Ectodermal cell (in vitro differentiated cells): ENCODE data around the gene DARS2.

Experiments
- H3K27ac ChIP-seq: 2 replicates; pipeline ENCODE4 v1.7.0; 2013; ENCODE audit warnings: mild to moderate bottlenecking, low read depth, low read length; ENCODE audit not compliant: insufficient read depth, poor library complexity, severe bottlenecking
- H3K27me3 ChIP-seq: 2 replicates; pipeline ENCODE4 v1.7.0; 2013; ENCODE audit warnings: mild to moderate bottlenecking, low read length; ENCODE audit not compliant: insufficient read depth, control insufficient read depth, poor library complexity, severe bottlenecking
- H3K36me3 ChIP-seq: one replicate; pipeline ENCODE4 v1.7.0; 2013; ENCODE audit warnings: low read length; ENCODE audit not compliant: control insufficient read depth, insufficient read depth
- H3K4me1 ChIP-seq: one replicate; pipeline ENCODE4 v1.7.0; 2013; ENCODE audit warnings: low read length; ENCODE audit not compliant: control insufficient read depth, insufficient read depth
- H3K4me3 ChIP-seq: 2 replicates; pipeline ENCODE4 v1.7.0; 2013; ENCODE audit warnings: low read depth, low read length, control low read depth; ENCODE audit not compliant: insufficient read depth
- H3K9me3 ChIP-seq: 2 replicates; pipeline ENCODE4 v1.7.0; 2013; ENCODE audit warnings: mild to moderate bottlenecking, low read length, moderate library complexity; ENCODE audit not compliant: control insufficient read depth
- WGBS, 2 experiments: methylation state at CpG; one replicate each; pipeline ENCODE4 v1.1.7; 2013; ENCODE audit warnings: missing lambda C conversion rate in 2 of 2; 5-methylcytosine and 5-hydroxymethylcytosine counted together

The DARS2 gene

GRCh38 chr1:173884701-173885100 lies 60.2 kb downstream of the DARS2 start:
- H3K4me3 ChIP-seq: no peak overlapping the region
- H3K9me3 ChIP-seq: no peaks in the 10 kb centered on the region
- 92 to 96% methylated on average over 5 of the region's 5 CpGs for WGBS, 2 experiments
- no peak overlapping the region for H3K27ac ChIP-seq
- H3K4me1 ChIP-seq: no peaks in the 10 kb centered on the region
- peaks cover 11% of the 10 kb centered on the region for H3K36me3 ChIP-seq
- H3K27me3 ChIP-seq: no peaks in the 10 kb centered on the region

- Histone ChIP-seq H3K4me3 (no peak overlapping the region), H3K9me3 (no peaks in the 10 kb centered on the region), H3K36me3 (peaks cover 11% of the 10 kb centered on the region), H3K4me1 (no peaks in the 10 kb centered on the region), H3K27me3 (no peaks in the 10 kb centered on the region), H3K27ac (no peak overlapping the region)
- WGBS, 2 experiments: 92 to 97% methylated on average over 4 of the region's 4 CpGs
Observed at GRCh38 chr1:173886746-173887611, 62.5 kb downstream of the DARS2 start.

DNA sequence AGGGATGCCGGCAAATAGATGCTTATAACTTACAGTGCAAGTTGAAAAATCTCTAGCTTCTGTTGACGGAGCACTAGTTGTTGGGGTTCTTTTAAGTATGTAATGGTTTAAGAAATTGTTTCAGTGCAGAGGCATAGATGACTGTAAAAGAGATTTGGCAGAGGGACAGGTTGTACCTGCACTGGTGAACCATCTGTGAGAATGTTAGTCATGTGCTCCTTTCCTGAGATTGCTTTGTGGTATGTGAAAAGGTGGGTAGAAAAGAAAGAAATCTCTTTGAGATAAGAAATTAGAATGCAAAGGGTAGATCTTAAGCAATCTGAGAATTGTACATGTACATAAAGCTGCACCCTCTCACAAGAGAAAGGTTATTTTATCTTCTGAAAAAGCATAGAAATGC lies 63.2 kb downstream of the DARS2 start:
- H3K27ac ChIP-seq: no peak overlapping the region
- H3K27me3 ChIP-seq: no peaks in the 10 kb centered on the region
- H3K4me1 ChIP-seq: no peaks in the 10 kb centered on the region
- H3K9me3 ChIP-seq: no peaks in the 10 kb centered on the region
- WGBS, 2 experiments: 93 to 97% methylated on average over 2 of the region's 2 CpGs
- H3K36me3 ChIP-seq: peaks cover 11% of the 10 kb centered on the region
- no peak overlapping the region for H3K4me3 ChIP-seq

DNA sequence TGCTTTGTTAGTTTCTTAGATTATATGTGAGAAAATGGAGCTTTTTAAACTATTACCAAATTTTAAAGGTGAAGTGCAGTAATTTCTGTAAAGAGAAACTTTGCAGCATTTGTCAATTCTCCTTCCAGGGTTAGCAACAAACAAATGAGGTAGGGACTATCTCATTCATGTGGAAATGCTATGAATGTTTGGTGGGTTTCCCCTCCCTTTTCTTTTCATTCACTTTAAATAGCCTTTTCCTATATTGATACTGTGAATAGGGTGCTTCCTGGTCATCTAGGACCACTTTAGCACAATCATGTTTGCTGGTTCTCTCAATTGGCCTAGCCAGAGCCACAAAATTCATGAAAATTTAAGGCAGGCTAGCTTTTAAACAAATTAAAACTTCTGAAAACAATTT lies 64.3 kb downstream of the DARS2 start:
- H3K4me1 ChIP-seq: no peaks in the 10 kb centered on the region
- H3K4me3 ChIP-seq: no peak overlapping the region
- peaks cover 11% of the 10 kb centered on the region for H3K36me3 ChIP-seq

DNA sequence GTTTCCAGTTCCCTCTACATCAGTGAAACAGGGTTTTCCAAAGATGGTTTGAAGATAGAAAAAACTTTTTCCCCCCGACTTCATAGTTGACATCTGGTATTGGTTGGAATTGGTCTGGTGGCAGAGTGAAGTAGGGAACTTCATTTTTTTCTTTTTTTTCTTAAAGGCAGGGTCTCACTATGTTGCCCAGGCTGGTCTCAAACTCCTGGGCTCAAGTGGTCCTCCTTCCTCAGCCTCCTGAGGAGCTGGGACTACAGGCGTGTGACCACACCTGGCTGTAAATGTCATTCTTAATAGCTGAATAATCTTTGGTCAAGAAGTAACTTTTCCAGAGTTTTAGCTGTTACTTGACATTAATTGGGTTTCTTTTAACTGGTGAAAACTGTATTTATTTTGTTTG lies 65.4 kb downstream of the DARS2 start:
- no peaks in the 10 kb centered on the region for H3K4me1 ChIP-seq
- no peak overlapping the region for H3K27ac ChIP-seq
- peaks cover 11% of the 10 kb centered on the region for H3K36me3 ChIP-seq
- no peaks in the 10 kb centered on the region for H3K9me3 ChIP-seq
- WGBS, 2 experiments: 94 to 97% methylated on average over 2 of the region's 2 CpGs
- no peak overlapping the region for H3K4me3 ChIP-seq
- no peaks in the 10 kb centered on the region for H3K27me3 ChIP-seq

More for the DNA sequence above, 64.3 kb downstream of the DARS2 start:
- H3K9me3 ChIP-seq: no peaks in the 10 kb centered on the region
- no peaks in the 10 kb centered on the region for H3K27me3 ChIP-seq
- no peak overlapping the region for H3K27ac ChIP-seq

GRCh38 chr1:173893611-173894010 lies 69.1 kb downstream of the DARS2 start:
- H3K4me1 ChIP-seq: no peaks in the 10 kb centered on the region
- no peaks in the 10 kb centered on the region for H3K9me3 ChIP-seq
- no peak overlapping the region for H3K27ac ChIP-seq
- H3K4me3 ChIP-seq: no peak overlapping the region
- H3K36me3 ChIP-seq: no peaks in the 10 kb centered on the region
- WGBS, 2 experiments: 100% methylated on average over 1 of the region's 1 CpG; no CpG with 5 or more reads in 1 of the 2 experiments
- H3K27me3 ChIP-seq: no peaks in the 10 kb centered on the region

GRCh38 chr1:173894189-173894588 lies 69.7 kb downstream of the DARS2 start:
- H3K9me3 ChIP-seq: no peaks in the 10 kb centered on the region
- 86% methylated on average over 3 of the region's 3 CpGs for WGBS, 2 experiments
- H3K36me3 ChIP-seq: no peaks in the 10 kb centered on the region
- H3K4me3 ChIP-seq: no peak overlapping the region
- no peak overlapping the region for H3K27ac ChIP-seq
- no peaks in the 10 kb centered on the region for H3K4me1 ChIP-seq
- no peaks in the 10 kb centered on the region for H3K27me3 ChIP-seq

DNA sequence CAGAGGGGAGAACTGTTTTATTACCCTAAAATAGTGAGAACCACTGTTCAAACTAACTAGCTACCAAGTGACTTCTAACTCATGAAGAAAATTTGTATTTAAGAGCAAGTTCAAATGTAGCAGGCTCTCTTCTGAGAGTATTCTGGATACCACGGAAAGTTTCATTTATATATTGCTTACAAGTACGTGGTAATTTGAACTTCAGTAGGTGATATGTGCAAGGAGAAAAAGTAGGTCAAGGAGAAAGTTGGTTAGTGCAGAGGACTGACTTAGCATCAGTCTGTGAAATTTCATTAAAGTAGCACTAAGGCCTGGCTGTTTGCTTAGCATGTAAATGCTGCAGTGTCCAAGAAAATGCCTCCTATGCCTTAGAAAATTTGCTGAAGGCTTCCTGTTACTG lies 76.0 kb downstream of the DARS2 start:
- Histone ChIP-seq H3K9me3 (no peaks in the 10 kb centered on the region), H3K27me3 (no peaks in the 10 kb centered on the region), H3K4me1 (no peaks in the 10 kb centered on the region), H3K36me3 (no peaks in the 10 kb centered on the region), H3K27ac (no peak overlapping the region), H3K4me3 (no peak overlapping the region)
- WGBS, 2 experiments: 89 to 96% methylated on average over 2 of the region's 2 CpGs

DNA sequence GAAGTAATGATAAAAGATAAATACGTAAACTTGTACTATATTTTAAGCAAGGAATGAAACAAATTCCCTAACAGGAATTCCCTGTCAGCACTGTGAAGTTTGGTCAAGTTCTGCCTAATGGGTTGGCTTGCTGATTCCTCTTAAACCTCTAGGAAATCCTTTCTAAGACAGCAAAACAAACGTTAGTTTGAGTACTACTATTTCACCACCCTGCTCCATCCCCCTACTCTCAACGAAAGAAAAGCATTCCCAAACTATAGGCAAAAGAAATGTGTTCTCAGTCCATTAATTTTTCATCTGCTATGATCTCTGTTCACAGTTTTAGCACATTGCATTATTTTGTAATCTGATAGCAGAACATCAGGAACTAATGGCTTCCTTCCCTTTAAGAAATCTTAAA lies 76.5 kb downstream of the DARS2 start:
- Histone ChIP-seq H3K27ac (no peak overlapping the region), H3K4me1 (no peaks in the 10 kb centered on the region), H3K36me3 (no peaks in the 10 kb centered on the region), H3K27me3 (no peaks in the 10 kb centered on the region), H3K9me3 (no peaks in the 10 kb centered on the region), H3K4me3 (no peak overlapping the region)
- 58 to 70% methylated on average over 3 of the region's 3 CpGs for WGBS, 2 experiments

DNA sequence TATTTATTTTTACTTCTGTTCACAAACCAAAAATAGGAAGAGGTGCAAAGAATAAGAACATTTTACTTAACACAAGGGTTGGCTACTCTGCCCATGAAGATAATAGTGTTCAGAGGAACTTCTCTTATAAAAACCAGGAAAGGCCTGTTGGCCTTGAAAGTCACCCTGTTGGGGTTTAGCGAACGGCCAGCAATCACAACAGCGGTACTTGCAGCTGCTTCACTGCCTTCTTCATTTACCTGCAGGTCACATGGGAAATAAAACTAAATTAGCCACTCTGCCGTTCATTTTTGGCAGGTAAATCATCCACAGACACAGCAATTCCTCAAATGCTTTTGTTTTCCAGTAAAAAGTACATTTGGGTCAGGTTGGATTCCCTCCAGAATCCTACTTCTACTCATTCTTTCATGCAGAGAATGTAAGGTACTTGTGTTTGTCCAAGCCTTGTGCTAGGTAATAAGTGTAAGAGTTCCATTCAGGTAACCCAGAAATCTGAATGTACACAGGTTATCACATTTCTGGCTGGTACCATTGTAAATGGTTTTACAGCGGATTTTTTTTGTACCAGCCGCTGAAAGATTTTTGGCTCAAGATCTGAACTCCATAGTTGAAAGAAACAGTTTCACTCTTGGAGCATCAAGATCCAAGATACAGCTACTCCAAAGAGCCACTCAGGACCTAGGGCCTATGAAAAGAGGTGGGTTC lies 79.5 kb downstream of the DARS2 start:
- WGBS, 2 experiments: 93 to 94% methylated on average over 6 of the region's 6 CpGs
- Histone ChIP-seq H3K27me3 (no peaks in the 10 kb centered on the region), H3K27ac (no peak overlapping the region), H3K4me3 (no peak overlapping the region), H3K9me3 (no peaks in the 10 kb centered on the region), H3K4me1 (no peaks in the 10 kb centered on the region), H3K36me3 (no peaks in the 10 kb centered on the region)
